Liver (tissue), 9 donors: ENCODE measurements around the gene BACH2. TPM values are rescaled to one million over a fixed set of nuclear protein-coding genes. Genes with fewer than 3 reads are reported as not detected.

Experiments used
- DNase-seq: peaks from one replicate; pipeline ENCODE4 v3.0.0-alpha.2; 2017; ENCODE audit warnings: low spot score
- H3K27ac ChIP-seq, 2 donors: one replicate each; pipeline ENCODE4 v1.7.0; 2013; ENCODE audit warnings: inconsistent platforms in 2 of 2, low read length in 2 of 2, control low read depth in 1 of 2, low read depth in 1 of 2, mild to moderate bottlenecking in 1 of 2
- H3K27me3 ChIP-seq, 4 donors: one replicate each; pipeline versions ENCODE4 v1.6.1 to v1.7.0; 2013; ENCODE audit warnings: low read length in 3 of 4, inconsistent platforms in 1 of 4, mild to moderate bottlenecking in 1 of 4, moderate library complexity in 1 of 4; ENCODE audit not compliant: control insufficient read depth in 4 of 4, insufficient read depth in 4 of 4
- H3K36me3 ChIP-seq, 4 donors: one replicate each; pipeline versions ENCODE4 v1.6.1 to v1.7.0; 2013; ENCODE audit warnings: low read length in 3 of 4, mild to moderate bottlenecking in 3 of 4, low read depth in 1 of 4, moderate library complexity in 1 of 4; ENCODE audit not compliant: control insufficient read depth in 4 of 4, insufficient read depth in 3 of 4
- H3K4me1 ChIP-seq, 4 donors: one replicate each; pipeline versions ENCODE4 v1.6.1 to v1.7.0; 2013; ENCODE audit warnings: low read length in 3 of 4, mild to moderate bottlenecking in 3 of 4, moderate library complexity in 1 of 4; ENCODE audit not compliant: control insufficient read depth in 4 of 4, insufficient read depth in 4 of 4
- H3K4me3 ChIP-seq, 3 donors: one replicate each; pipeline versions ENCODE4 v1.6.1 to v1.7.0; 2013; ENCODE audit warnings: low read length in 3 of 3, control low read depth in 1 of 3, low read depth in 1 of 3, mild to moderate bottlenecking in 1 of 3
- H3K9ac ChIP-seq, 2 donors: one replicate each; pipeline ENCODE4 v1.7.0; 2013; ENCODE audit warnings: low read length in 2 of 2, mild to moderate bottlenecking in 2 of 2, moderate library complexity in 2 of 2, control low read depth in 1 of 2, low read depth in 1 of 2
- H3K9me3 ChIP-seq, 4 donors: one replicate each; pipeline versions ENCODE4 v1.6.1 to v1.7.0; 2013; ENCODE audit warnings: low read length in 3 of 4; ENCODE audit not compliant: control insufficient read depth in 4 of 4
- FOXA1 ChIP-seq: IDR thresholded peaks from 2 replicates; pipeline ENCODE4 v1.6.1; 2016; ENCODE audit warnings: antibody characterized with exemption
- FOXA2 ChIP-seq: IDR thresholded peaks from 2 replicates; pipeline ENCODE4 v1.6.1; 2016; ENCODE audit warnings: antibody characterized with exemption
- GABPA ChIP-seq, 2 donors: IDR thresholded peaks in 1 of 2; conservative IDR thresholded peaks in 1 of 2; 2 replicates each; pipeline ENCODE4 v1.6.1; 2016; ENCODE audit warnings: antibody characterized with exemption in 2 of 2, mild to moderate bottlenecking in 1 of 2, moderate library complexity in 1 of 2
- HNF4A ChIP-seq, 2 donors: conservative IDR thresholded peaks; 2 replicates each; pipeline ENCODE4 v1.6.1; 2016; ENCODE audit warnings: antibody characterized with exemption in 2 of 2, mild to moderate bottlenecking in 2 of 2
- JUND ChIP-seq, 2 donors: IDR thresholded peaks; 2 replicates each; pipeline ENCODE4 v1.6.1; 2016; ENCODE audit warnings: antibody characterized with exemption in 2 of 2
- RAD21 ChIP-seq, 2 donors: IDR thresholded peaks; 2 replicates each; pipeline ENCODE4 v1.6.1; 2016; ENCODE audit warnings: antibody characterized with exemption in 2 of 2, mild to moderate bottlenecking in 2 of 2
- RXRA ChIP-seq, 2 donors: IDR thresholded peaks; 2 replicates each; pipeline ENCODE4 v1.6.1; 2017 to 2018; ENCODE audit warnings: antibody characterized with exemption in 2 of 2, mild to moderate bottlenecking in 1 of 2
- SP1 ChIP-seq: IDR thresholded peaks from 2 replicates; pipeline ENCODE4 v1.6.1; 2018; ENCODE audit warnings: antibody characterized with exemption, mild to moderate bottlenecking
- TAF1 ChIP-seq: conservative IDR thresholded peaks from 2 replicates; pipeline ENCODE4 v1.6.1; 2016; ENCODE audit warnings: antibody characterized with exemption, mild to moderate bottlenecking
- WGBS: extraction: QIAGEN DNeasy Blood & Tissue Kit; methylation state at CpG from one replicate; pipeline ENCODE4 v1.1.7; 2013; 5-methylcytosine and 5-hydroxymethylcytosine counted together
- polyA plus RNA-seq, 2 donors: library from polyadenylated mRNA; stranded (reverse) in 1 of 2; unstranded in 1 of 2; fragments of 200-250 nt in 1 of 2; fragments of >200 nt in 1 of 2; fragmentation: Nextera tagmentation in 1 of 2; extraction: Ambion mirVana in 1 of 2; gene quantifications; one replicate each; pipeline versions ENCODE4 v1.2.1 to v1.2.3, GENCODE V29; 2013 to 2015
- total RNA-seq, 2 donors: library from RNA; depleted of rRNA; stranded (reverse); fragments of >200 nt; gene quantifications; one replicate each; pipeline ENCODE4 v1.2.3, GENCODE V29; 2014
- TF ChIP-seq, protein P1 (sequence below): IDR thresholded peaks from 2 replicates; pipeline ENCODE4 v1.6.1; 2016; ENCODE audit warnings: antibody characterized with exemption
- TF ChIP-seq, protein P2 (sequence below): IDR thresholded peaks from 2 replicates; pipeline ENCODE4 v1.6.1; 2016; ENCODE audit warnings: antibody characterized with exemption
- TF ChIP-seq, protein P3 (sequence below): fragments of 150-350 bp; IDR thresholded peaks from 2 replicates; pipeline ENCODE4 v1.5.1; 2017; ENCODE audit warnings: improper control_type of control experiment, low read depth, low read length; ENCODE audit not compliant: missing input control
- TF ChIP-seq, protein P4 (sequence below): IDR thresholded peaks from 2 replicates; pipeline ENCODE4 v1.6.1; 2016; ENCODE audit warnings: antibody characterized with exemption, mild to moderate bottlenecking
- donor health status: healthy.
- donor health status: healthy.
- donor health status: healthy.
- donor health status: healthy.
- donor health status: healthy.

Gene BACH2
- total and polyA plus RNA-seq, 4 donors, result 1.9 to 3.7 (median 1.9) TPM

DNA sequence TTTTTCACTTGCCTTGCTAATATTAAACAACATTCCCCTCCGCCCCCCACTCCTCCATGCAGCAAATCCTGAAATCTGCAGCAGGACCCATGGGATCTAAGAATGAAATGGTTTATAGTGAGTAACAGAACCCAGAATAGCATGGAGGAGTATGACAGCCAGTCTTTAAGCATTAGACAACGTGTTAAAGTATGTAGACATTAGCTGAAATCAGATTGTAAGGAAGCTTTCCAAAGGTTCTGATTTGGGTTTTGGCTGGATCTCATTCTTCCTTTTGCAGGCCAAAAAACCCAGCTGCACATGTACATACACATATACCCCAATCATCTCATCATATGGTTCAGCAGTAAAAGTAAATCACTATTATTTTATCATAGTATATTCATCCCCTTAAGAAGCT, 275.9 kb downstream of the BACH2 start:
- Histone ChIP-seq H3K27me3 (no peaks in the 10 kb centered on the region), H3K9ac (no peak overlapping the region), H3K4me1 (peaks cover 0 to 2% (median 0%) of the 10 kb centered on the region in 4 donors), H3K9me3 (no peaks in the 10 kb centered on the region), H3K27ac (no peak overlapping the region), H3K4me3 (no peak overlapping the region), H3K36me3 (peaks cover 0 to 2% (median under 1%) of the 10 kb centered on the region in 4 donors)
- TF ChIP-seq HNF4A (conservative IDR thresholded peaks at IDR 0.05) (no peak), JUND (IDR thresholded peaks at IDR 0.05) (no peak), RAD21 (IDR thresholded peaks at IDR 0.05) (no peak), FOXA2 (no peak), FOXA1 (no peak), RXRA (IDR thresholded peaks at IDR 0.05) (no peak)
- TF ChIP-seq, protein P1, sequence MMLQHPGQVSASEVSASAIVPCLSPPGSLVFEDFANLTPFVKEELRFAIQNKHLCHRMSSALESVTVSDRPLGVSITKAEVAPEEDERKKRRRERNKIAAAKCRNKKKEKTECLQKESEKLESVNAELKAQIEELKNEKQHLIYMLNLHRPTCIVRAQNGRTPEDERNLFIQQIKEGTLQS, result no peak
- TF ChIP-seq, protein P2, sequence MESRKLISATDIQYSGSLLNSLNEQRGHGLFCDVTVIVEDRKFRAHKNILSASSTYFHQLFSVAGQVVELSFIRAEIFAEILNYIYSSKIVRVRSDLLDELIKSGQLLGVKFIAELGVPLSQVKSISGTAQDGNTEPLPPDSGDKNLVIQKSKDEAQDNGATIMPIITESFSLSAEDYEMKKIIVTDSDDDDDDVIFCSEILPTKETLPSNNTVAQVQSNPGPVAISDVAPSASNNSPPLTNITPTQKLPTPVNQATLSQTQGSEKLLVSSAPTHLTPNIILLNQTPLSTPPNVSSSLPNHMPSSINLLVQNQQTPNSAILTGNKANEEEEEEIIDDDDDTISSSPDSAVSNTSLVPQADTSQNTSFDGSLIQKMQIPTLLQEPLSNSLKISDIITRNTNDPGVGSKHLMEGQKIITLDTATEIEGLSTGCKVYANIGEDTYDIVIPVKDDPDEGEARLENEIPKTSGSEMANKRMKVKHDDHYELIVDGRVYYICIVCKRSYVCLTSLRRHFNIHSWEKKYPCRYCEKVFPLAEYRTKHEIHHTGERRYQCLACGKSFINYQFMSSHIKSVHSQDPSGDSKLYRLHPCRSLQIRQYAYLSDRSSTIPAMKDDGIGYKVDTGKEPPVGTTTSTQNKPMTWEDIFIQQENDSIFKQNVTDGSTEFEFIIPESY, result no peak
- WGBS, result 94% methylated on average over 2 of the region's 2 CpGs
- DNase-seq, result no peak

DNA sequence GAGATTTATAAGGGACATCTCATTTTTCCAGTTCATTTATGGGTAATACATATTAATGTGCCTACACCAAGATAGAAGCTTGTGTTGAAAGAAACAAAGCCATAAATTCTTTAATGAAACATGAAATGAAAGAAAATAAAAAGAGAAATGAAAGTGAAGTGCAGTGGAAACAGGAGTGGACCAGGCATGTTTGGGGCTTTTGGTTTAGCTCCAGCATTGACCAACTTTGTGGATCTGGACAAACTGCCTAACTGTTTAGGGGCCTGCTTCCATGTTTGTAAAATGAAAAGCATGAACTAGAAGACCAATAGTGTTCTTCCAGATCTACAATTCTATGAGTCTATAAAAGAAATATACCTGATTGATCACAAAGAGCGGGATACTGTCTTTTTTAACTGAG, 277.4 kb downstream of the BACH2 start:
- no peaks in the 10 kb centered on the region for H3K27me3 ChIP-seq
- no peak for TF ChIP-seq GABPA (IDR thresholded peaks at IDR 0.05 in 1 of 2, conservative IDR thresholded peaks at IDR 0.05 in 1 of 2)
- TF ChIP-seq RAD21 (IDR thresholded peaks at IDR 0.05), result no peak
- no peak for TF ChIP-seq JUND (IDR thresholded peaks at IDR 0.05)
- TF ChIP-seq TAF1, result no peak
- TF ChIP-seq, protein P3, sequence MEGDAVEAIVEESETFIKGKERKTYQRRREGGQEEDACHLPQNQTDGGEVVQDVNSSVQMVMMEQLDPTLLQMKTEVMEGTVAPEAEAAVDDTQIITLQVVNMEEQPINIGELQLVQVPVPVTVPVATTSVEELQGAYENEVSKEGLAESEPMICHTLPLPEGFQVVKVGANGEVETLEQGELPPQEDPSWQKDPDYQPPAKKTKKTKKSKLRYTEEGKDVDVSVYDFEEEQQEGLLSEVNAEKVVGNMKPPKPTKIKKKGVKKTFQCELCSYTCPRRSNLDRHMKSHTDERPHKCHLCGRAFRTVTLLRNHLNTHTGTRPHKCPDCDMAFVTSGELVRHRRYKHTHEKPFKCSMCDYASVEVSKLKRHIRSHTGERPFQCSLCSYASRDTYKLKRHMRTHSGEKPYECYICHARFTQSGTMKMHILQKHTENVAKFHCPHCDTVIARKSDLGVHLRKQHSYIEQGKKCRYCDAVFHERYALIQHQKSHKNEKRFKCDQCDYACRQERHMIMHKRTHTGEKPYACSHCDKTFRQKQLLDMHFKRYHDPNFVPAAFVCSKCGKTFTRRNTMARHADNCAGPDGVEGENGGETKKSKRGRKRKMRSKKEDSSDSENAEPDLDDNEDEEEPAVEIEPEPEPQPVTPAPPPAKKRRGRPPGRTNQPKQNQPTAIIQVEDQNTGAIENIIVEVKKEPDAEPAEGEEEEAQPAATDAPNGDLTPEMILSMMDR, result no peak
- TF ChIP-seq, protein P2, result no peak
- no peak for TF ChIP-seq SP1
- TF ChIP-seq RXRA (IDR thresholded peaks at IDR 0.05), result no peak
- TF ChIP-seq, protein P4, sequence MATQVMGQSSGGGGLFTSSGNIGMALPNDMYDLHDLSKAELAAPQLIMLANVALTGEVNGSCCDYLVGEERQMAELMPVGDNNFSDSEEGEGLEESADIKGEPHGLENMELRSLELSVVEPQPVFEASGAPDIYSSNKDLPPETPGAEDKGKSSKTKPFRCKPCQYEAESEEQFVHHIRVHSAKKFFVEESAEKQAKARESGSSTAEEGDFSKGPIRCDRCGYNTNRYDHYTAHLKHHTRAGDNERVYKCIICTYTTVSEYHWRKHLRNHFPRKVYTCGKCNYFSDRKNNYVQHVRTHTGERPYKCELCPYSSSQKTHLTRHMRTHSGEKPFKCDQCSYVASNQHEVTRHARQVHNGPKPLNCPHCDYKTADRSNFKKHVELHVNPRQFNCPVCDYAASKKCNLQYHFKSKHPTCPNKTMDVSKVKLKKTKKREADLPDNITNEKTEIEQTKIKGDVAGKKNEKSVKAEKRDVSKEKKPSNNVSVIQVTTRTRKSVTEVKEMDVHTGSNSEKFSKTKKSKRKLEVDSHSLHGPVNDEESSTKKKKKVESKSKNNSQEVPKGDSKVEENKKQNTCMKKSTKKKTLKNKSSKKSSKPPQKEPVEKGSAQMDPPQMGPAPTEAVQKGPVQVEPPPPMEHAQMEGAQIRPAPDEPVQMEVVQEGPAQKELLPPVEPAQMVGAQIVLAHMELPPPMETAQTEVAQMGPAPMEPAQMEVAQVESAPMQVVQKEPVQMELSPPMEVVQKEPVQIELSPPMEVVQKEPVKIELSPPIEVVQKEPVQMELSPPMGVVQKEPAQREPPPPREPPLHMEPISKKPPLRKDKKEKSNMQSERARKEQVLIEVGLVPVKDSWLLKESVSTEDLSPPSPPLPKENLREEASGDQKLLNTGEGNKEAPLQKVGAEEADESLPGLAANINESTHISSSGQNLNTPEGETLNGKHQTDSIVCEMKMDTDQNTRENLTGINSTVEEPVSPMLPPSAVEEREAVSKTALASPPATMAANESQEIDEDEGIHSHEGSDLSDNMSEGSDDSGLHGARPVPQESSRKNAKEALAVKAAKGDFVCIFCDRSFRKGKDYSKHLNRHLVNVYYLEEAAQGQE, result no peak
- H3K36me3 ChIP-seq, result peaks cover 0 to 2% (median under 1%) of the 10 kb centered on the region in 4 donors
- H3K9me3 ChIP-seq, result no peaks in the 10 kb centered on the region
- H3K9ac ChIP-seq, result no peak overlapping the region
- no peak overlapping the region for H3K27ac ChIP-seq
- peaks cover 0 to 2% (median 0%) of the 10 kb centered on the region in 4 donors for H3K4me1 ChIP-seq
- H3K4me3 ChIP-seq, result no peak overlapping the region
- no peak for DNase-seq
- 95% methylated on average over 1 of the region's 1 CpG for WGBS
